ENCODE results near the gene RSPO4. TPM values are rescaled to one million over a fixed set of nuclear protein-coding genes. Genes with fewer than 3 reads are reported as not detected.
A peak's percentile ranks its signal among the peaks of the same experiment; 100 is the strongest.

The RSPO4 gene
- total RNA-seq, 1 donor from 2014 or later: 5.7 TPM

DNA sequence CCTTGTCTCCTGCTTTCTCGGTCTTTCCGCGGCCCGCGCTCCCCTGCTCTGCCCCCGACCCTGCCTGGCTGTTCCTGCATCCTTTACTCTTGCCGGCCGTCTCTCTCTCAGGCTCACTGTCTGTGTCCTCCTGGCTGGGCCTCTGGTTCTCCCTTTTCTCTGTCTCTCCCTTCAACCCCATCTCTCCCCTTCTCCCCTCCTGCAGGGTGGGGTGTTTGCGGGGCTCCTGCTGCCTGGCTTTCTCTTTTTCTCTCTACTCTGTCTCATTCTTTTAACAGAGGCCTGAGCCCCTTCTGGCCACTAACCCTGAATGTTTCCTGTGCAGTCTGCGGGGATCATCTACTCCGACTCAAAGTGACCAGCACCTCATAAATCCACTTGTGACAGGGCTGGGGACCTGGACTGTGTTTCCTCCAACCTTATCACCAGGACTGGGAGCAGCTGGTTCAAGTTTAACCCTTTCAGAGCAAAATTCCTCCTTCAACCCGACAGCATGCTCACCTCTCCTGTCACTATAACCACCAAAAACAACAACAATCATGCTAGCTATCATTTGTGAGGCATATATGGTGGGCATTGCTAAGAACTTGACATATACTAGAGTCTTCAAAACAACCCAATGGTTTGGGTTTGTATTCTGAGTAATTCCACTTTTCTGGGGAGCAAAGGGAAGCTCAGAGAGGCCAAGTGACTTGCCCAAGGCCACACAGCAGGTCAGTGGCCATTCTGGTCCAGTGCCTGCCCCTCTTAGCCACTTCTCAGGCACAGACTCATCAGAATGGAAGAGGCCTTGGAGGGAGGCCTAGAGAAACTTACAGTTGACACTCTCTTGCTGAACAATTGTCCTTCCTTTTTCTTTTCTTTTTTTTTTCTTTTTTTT, 811 bp upstream of the RSPO4 start:
- Histone ChIP-seq H3K4me1 (no peaks in the 10 kb centered on the region), H3K27me3 (ENCODE audit: low read depth) (peaks cover 68% of the 10 kb centered on the region), H3K27ac (no peak overlapping the region), H3K4me3 (peak overlapping the region; percentile 31), H3K9me3 (no peaks in the 10 kb centered on the region), H3K36me3 (no peaks in the 10 kb centered on the region)
- DNase-seq: no peak
- TF ChIP-seq, protein P1, sequence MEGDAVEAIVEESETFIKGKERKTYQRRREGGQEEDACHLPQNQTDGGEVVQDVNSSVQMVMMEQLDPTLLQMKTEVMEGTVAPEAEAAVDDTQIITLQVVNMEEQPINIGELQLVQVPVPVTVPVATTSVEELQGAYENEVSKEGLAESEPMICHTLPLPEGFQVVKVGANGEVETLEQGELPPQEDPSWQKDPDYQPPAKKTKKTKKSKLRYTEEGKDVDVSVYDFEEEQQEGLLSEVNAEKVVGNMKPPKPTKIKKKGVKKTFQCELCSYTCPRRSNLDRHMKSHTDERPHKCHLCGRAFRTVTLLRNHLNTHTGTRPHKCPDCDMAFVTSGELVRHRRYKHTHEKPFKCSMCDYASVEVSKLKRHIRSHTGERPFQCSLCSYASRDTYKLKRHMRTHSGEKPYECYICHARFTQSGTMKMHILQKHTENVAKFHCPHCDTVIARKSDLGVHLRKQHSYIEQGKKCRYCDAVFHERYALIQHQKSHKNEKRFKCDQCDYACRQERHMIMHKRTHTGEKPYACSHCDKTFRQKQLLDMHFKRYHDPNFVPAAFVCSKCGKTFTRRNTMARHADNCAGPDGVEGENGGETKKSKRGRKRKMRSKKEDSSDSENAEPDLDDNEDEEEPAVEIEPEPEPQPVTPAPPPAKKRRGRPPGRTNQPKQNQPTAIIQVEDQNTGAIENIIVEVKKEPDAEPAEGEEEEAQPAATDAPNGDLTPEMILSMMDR (IDR thresholded peaks at IDR 0.05): no peak
- ATAC-seq: no peak
- intact Hi-C loops (cut with DNase I): no loop called here

- intact Hi-C loops (cut with DNase I): no loop called here
These were observed 995 bp downstream of the RSPO4 start for GRCh38 chr20:1001116-1001515.

DNA sequence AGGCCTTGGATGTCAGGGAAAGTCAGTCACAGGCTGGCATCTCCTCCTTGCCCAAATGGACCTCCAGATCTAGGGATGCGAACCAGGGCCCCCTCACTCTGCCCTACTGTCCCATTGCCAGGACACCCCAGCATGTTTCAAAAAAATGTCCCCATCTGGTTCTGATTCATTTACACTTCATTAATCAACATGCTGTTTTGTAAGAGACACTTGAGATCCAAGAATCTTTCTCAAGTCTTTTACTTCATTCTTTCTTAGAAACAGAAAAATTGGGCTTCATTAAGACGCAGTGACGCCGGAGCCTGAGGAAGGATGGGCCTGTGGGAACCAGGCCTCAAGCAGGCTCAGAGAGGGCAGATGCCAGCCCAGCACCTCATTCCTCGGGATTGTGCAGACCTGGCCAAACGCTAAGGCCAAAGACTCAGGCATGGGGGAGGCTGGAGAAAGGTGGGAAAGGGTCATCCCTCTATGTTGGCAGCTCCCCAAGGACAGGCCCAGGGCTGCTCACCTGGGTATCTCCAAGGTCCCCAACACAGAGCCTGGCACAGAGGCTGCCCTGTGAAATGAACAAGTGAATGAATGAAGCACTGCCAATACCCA, 3.8 kb downstream of the RSPO4 start:
- Histone ChIP-seq H3K36me3 (no peaks in the 10 kb centered on the region), H3K27me3 (ENCODE audit: low read depth) (peaks cover 43% of the 10 kb centered on the region)

More at GRCh38 chr20:1001116-1001515, 995 bp downstream of the RSPO4 start:
- ATAC-seq (no peak), DNase-seq (no peak)
- TF ChIP-seq, protein P1 (IDR thresholded peaks at IDR 0.05): no peak
- Histone ChIP-seq H3K4me1 (no peaks in the 10 kb centered on the region), H3K27ac (no peak overlapping the region), H3K9me3 (no peaks in the 10 kb centered on the region), H3K27me3 (ENCODE audit: low read depth) (peaks cover 65% of the 10 kb centered on the region), H3K36me3 (no peaks in the 10 kb centered on the region), H3K4me3 (peak overlapping the region; percentile 36)

DNA sequence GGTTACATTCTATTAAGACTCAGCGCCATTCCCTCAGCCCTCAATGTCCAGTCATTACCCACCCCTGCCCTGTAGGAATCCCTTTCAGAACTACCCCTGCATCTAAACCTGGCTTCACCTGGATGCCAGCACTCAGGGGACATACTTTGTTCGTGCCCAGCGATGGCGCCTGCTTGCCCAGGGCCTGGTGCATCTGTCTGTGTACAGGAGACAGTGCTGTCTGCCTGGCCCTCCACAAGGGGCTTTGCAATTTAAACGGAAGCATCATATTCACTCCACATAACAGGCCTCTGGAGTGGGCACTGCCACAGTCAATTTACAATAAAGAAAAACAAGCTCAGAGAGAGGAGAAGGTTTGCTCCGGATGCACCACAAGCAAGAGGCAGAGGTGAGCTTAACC, 4.6 kb downstream of the RSPO4 start:
- ATAC-seq (no peak), DNase-seq (no peak)

More for the DNA sequence above, 3.8 kb downstream of the RSPO4 start:
- TF ChIP-seq, protein P1 (IDR thresholded peaks at IDR 0.05): no peak
- Histone ChIP-seq H3K27ac (no peak overlapping the region), H3K4me3 (no peak overlapping the region), H3K9me3 (no peaks in the 10 kb centered on the region), H3K4me1 (no peaks in the 10 kb centered on the region)
- intact Hi-C loops (cut with DNase I): no loop called here
- DNase-seq (no peak), ATAC-seq (no peak)

DNA sequence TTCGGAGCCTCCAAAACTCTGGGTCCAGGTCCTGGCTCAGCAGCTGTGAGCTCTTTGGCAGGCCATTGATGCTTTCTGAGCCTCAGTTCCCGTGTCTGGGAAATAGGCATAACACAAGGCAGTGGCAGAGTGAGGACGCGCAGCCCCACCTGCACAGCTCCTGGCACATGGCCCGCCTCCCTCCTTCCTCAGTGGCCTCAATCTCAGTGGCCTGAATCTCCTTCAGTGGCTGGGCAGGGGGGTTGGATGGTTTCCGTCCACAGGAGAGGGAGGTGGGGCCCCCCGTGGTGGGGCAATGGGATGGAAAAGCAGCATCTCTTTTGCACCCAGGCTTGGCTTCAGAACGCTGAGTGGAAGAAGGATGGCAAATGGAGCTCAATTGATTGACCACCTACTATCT, 5.1 kb downstream of the RSPO4 start:
- Histone ChIP-seq H3K27ac (no peak overlapping the region), H3K9me3 (no peaks in the 10 kb centered on the region), H3K4me1 (no peaks in the 10 kb centered on the region), H3K4me3 (no peak overlapping the region), H3K36me3 (no peaks in the 10 kb centered on the region), H3K27me3 (ENCODE audit: low read depth) (peaks cover 33% of the 10 kb centered on the region)
- DNase-seq (no peak), ATAC-seq (no peak)
- TF ChIP-seq, protein P1 (IDR thresholded peaks at IDR 0.05): no peak
- intact Hi-C loops (cut with DNase I): no loop called here

More for the DNA sequence above, 4.6 kb downstream of the RSPO4 start:
- Histone ChIP-seq H3K36me3 (no peaks in the 10 kb centered on the region), H3K4me3 (no peak overlapping the region), H3K27ac (no peak overlapping the region), H3K9me3 (no peaks in the 10 kb centered on the region), H3K4me1 (no peaks in the 10 kb centered on the region), H3K27me3 (ENCODE audit: low read depth) (peaks cover 35% of the 10 kb centered on the region)
- TF ChIP-seq, protein P1 (IDR thresholded peaks at IDR 0.05): no peak
- intact Hi-C loops (cut with DNase I): no loop called here

Measured in lower lobe of right lung (tissue), 2 donors.